Tibial artery (tissue), 4 donors: ENCODE data around the gene PKP3.

ENCODE experiments used
- DNase-seq, 2 donors: peaks; one replicate each; pipeline ENCODE4 v3.0.0-alpha.2; 2019
- H3K27ac ChIP-seq, 2 donors: fragments of 200-600 bp; sonication (generic) in 1 of 2; 1 replicate in 1 of 2; 2 replicates in 1 of 2; pipeline ENCODE4 v1.5.1; 2018 to 2019; ENCODE audit warnings: mild to moderate bottlenecking in 1 of 2
- H3K27me3 ChIP-seq, 2 donors: fragments of 200-600 bp; sonication (generic) in 1 of 2; one replicate each; pipeline versions ENCODE4 v1.5.1 to v1.6.0; 2016 to 2019
- H3K36me3 ChIP-seq, 3 donors: fragments of 200-600 bp; sonication (generic) in 2 of 3; one replicate each; pipeline ENCODE4 v1.5.1; 2016 to 2019; ENCODE audit warnings: mild to moderate bottlenecking in 2 of 3
- H3K4me1 ChIP-seq, 4 donors: fragments of 200-600 bp; sonication (generic) in 2 of 4; 1 replicate in 3 of 4; 2 replicates in 1 of 4; pipeline ENCODE4 v1.5.1; 2016 to 2019
- H3K4me3 ChIP-seq, 2 donors: fragments of 200-600 bp; sonication (generic) in 1 of 2; 1 replicate in 1 of 2; 2 replicates in 1 of 2; pipeline ENCODE4 v1.5.1; 2018 to 2019; ENCODE audit warnings: mild to moderate bottlenecking in 2 of 2
- H3K9me3 ChIP-seq, 3 donors: fragments of 200-600 bp; sonication (generic) in 1 of 3; one replicate each; pipeline ENCODE4 v1.5.1; 2016 to 2019
- intact Hi-C: fragments of 100-400 bp; cut with DNase I; formaldehyde crosslinking; loops from one replicate; pipeline ENCODE4 v1.15.0; 2023; ENCODE audit warnings: low total_unique reads
- TF ChIP-seq, protein P1 (sequence below), 2 experiments: fragments of 200-600 bp in 1 of 2; fragments of 450-650 bp in 1 of 2; IDR thresholded peaks; one replicate each; pipeline ENCODE4 v1.5.1; 2017 to 2019; ENCODE audit warnings: antibody characterized with exemption in 2 of 2, mild to moderate bottlenecking in 1 of 2, moderate library complexity in 1 of 2

Gene PKP3

DNA sequence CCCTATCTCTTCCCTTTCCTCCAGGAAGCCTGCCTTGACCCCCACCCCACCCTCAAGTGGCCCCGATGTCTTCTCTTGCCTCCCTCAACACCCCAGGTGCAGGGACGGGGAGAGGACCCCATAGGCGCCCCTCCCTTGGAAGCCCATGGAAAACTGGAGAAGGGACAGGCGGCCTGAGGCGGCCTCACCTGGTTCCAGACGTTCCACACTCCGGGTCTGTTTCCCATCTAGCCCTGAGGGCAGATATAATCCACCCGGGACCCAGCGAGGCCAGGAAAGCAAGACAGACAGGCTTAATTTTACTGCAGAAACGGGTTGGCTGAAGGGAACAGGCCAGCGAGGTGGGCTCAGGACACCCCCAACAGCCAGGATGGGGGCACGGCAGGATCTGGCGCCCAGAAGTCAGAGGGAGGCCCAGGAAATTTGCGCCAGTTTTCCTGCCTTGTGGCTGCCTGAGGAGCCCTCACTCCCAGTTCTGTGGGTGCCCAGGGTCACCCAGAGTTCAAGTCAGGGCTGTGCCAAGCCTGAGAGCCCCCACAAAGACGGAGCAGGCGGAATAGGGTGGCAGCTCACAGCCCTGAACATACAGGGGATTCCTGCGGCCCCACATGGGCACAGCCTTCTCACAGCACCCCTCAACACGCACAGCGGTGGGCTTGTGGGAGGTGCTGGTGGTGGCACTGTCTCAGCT is 23.8 kb downstream of the PKP3 start:
- H3K9me3 ChIP-seq = no peaks in the 10 kb centered on the region
- peaks cover 0 to 72% of the 10 kb centered on the region in 2 donors for H3K27me3 ChIP-seq
- H3K4me3 ChIP-seq = peak overlapping the region; percentile 36 to 50
- TF ChIP-seq, protein P1, sequence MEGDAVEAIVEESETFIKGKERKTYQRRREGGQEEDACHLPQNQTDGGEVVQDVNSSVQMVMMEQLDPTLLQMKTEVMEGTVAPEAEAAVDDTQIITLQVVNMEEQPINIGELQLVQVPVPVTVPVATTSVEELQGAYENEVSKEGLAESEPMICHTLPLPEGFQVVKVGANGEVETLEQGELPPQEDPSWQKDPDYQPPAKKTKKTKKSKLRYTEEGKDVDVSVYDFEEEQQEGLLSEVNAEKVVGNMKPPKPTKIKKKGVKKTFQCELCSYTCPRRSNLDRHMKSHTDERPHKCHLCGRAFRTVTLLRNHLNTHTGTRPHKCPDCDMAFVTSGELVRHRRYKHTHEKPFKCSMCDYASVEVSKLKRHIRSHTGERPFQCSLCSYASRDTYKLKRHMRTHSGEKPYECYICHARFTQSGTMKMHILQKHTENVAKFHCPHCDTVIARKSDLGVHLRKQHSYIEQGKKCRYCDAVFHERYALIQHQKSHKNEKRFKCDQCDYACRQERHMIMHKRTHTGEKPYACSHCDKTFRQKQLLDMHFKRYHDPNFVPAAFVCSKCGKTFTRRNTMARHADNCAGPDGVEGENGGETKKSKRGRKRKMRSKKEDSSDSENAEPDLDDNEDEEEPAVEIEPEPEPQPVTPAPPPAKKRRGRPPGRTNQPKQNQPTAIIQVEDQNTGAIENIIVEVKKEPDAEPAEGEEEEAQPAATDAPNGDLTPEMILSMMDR (IDR thresholded peaks at IDR 0.05) = no peak
- no peak overlapping the region for H3K27ac ChIP-seq
- peaks cover 0 to 18% (median 15%) of the 10 kb centered on the region in 4 donors for H3K4me1 ChIP-seq
- no peaks in the 10 kb centered on the region for H3K36me3 ChIP-seq
- intact Hi-C loops = no loop called here
- no peak for DNase-seq

DNA sequence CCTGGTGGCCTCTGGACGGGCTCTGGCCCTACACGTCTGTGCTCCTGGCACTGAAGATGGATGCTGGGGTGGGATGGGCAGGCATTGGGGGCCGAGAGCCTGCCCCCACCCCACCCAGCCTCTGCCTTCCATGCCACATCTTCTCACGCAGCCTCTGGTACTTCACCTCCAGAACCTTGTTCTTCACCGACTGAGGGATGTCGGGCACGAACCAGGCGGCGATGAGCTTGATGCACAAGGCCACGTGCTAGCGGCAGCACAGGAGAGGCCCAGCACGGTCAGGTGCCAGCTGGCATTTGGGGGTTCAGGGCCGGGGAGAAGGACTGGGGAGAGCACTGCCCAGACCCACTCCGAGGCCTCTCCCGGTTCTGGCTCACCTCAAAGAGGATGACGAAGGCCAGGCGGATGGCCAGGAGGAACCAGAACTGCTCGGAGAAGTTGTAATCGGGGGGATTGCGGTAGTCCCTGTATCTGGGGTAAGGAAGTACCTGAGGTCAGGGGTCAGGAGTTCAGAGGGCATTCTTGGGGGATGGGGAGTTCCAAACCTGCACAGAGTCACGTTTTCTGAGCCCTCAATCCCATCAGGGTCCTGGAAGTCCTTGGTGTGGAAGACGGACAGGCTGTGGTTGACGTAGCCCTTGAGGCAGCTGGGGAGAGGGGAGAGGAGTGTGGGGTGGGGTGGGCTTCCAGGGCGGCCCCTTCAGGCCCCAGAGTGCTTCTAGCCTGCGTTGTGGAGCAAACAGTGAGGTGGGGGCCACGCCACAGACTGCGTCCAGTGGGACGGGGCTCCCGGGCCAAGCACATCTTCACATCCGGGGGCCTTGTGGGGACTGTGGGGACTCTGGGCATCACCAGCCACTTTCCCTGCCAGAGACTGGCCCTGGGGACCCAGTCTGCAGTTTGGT is 24.6 kb downstream of the PKP3 start:
- Histone ChIP-seq H3K36me3 (no peaks in the 10 kb centered on the region), H3K4me3 (no peak overlapping the region), H3K27me3 (peaks cover 0 to 77% of the 10 kb centered on the region in 2 donors), H3K9me3 (no peaks in the 10 kb centered on the region), H3K4me1 (peaks cover 0 to 18% (median 15%) of the 10 kb centered on the region in 4 donors), H3K27ac (no peak overlapping the region)
- DNase-seq = no peak
- TF ChIP-seq, protein P1 (IDR thresholded peaks at IDR 0.05) = no peak
- intact Hi-C loops = no loop called here

DNA sequence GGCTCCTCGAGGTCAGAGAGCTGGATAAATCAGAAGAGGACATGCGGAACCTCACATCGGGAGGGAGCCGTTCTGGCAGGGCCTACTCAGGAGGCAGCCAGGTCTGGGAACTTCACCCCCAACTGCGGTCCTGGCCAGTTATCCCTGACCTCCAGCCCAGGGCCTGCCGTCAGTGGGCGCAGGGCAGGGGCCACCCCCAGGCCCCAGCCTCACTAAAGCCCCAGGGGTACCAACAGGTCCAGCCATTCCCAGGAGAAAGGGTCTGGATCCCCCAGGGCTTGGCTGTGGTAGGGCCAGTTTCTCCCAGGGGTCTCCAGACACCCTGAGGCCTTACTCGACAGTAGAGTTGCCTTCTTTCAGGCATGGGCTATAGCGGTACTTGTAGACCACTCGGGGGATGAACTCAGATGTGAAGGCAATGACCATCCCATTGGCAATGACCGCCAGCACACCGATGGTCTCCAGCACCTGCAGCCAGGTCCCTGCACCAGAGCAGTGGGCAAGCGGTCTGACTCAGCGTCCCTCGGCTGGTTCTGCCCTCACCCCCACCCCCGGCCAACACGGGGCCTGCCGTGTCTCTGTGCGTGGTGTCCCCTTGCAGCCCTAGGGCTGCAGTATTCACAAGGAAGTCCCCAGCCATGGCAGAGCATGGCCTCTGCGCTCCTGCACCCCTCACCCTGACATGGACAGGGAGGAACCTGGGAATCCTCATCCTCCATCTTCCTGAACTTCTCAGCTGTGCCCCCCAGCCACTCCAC is 25.4 kb downstream of the PKP3 start:
- Histone ChIP-seq H3K27me3 (peaks cover 0 to 79% of the 10 kb centered on the region in 2 donors), H3K4me1 (peaks cover 0 to 18% (median 15%) of the 10 kb centered on the region in 4 donors), H3K36me3 (no peaks in the 10 kb centered on the region), H3K9me3 (no peaks in the 10 kb centered on the region), H3K27ac (no peak overlapping the region), H3K4me3 (no peak overlapping the region)
- TF ChIP-seq, protein P1 (IDR thresholded peaks at IDR 0.05) = no peak
- DNase-seq = no peak
- intact Hi-C loops = no loop called here

DNA sequence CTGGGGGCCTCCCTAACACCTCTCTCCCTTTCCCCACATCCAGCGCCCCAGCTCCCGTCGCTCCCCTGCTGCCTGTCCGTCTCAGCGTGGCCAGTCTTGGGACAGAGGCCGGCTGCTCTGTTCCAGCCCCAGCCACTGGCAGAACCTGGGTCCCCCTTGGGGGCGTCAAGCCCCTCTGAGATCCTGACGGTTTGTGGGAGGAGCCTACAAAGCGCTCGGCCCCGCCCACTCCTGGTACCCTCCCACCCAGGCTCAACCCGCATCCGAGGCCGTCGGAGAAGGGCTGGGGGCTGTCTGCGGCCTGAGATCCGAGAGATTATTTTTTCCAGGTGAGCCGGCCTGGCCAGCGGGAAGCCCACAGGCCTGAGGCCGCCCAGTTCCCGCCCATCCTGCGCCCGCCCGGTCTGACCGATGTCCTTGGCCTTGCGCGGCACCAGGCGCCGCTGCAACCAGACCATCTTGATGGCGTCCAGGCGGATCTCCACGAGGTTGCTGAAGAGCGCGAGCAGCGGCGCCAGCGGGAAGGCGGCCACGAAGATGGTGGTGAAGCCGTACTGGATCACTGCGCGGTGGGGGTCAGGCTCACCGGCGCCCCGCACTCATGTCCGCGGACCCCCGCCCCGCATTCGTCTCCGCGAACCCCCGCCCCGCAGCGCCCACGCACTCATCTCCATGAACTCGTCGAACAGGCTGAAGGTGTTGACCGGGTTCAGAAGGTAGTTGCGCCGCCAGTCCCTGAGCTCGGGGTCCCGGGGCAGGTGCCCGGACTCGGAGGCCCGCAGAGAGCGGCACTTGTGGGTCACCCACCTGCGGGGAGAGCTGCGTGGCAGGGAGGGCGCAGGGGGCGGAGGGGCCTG is 26.3 kb downstream of the PKP3 start:
- peak in 1 of 2 donors; percentile 12 for DNase-seq
- TF ChIP-seq, protein P1 (IDR thresholded peaks at IDR 0.05) = no peak
- intact Hi-C loops = no loop called here
- H3K27ac ChIP-seq = no peak overlapping the region
- no peak overlapping the region for H3K4me3 ChIP-seq
- no peaks in the 10 kb centered on the region for H3K36me3 ChIP-seq
- peaks cover 0 to 72% of the 10 kb centered on the region in 2 donors for H3K27me3 ChIP-seq
- no peaks in the 10 kb centered on the region for H3K9me3 ChIP-seq
- H3K4me1 ChIP-seq = peaks cover 0 to 18% (median 15%) of the 10 kb centered on the region in 4 donors
